Activated naive CD8-positive, alpha-beta T cell treated with anti-CD3 and anti-CD28 coated beads, Interleukin-2, amount 50 U/mL, for 16 hours (primary cell): ENCODE data around the gene NANOS3.
A peak's percentile ranks its signal among the peaks of the same experiment; 100 is the strongest.
"Not testable (repeated sequence)": the region's sequence is repeated elsewhere in the genome, so short reads cannot be mapped to it uniquely, and the experiment has no call there.

Experiments
- DNase-seq: peaks from one replicate; pipeline ENCODE4 v3.0.0-alpha.2; 2020; ENCODE audit warnings: low read depth, low spot score

The NANOS3 gene

GRCh38 chr19:13843104-13843921, 33.6 kb upstream of the NANOS3 start:
- no peak for DNase-seq

GRCh38 chr19:13844130-13844631, 32.8 kb upstream of the NANOS3 start:
- no peak for DNase-seq

- peak; percentile 71 for DNase-seq
Observed at GRCh38 chr19:13846557-13847406, 30.2 kb upstream of the NANOS3 start.

- DNase-seq, result peak; percentile 27
Observed at GRCh38 chr19:13847407-13848339, 29.3 kb upstream of the NANOS3 start.

- DNase-seq, result no peak
Observed at GRCh38 chr19:13848340-13848677, 28.6 kb upstream of the NANOS3 start.

- DNase-seq, result no peak
Observed at GRCh38 chr19:13848798-13849676, 27.9 kb upstream of the NANOS3 start.

DNA sequence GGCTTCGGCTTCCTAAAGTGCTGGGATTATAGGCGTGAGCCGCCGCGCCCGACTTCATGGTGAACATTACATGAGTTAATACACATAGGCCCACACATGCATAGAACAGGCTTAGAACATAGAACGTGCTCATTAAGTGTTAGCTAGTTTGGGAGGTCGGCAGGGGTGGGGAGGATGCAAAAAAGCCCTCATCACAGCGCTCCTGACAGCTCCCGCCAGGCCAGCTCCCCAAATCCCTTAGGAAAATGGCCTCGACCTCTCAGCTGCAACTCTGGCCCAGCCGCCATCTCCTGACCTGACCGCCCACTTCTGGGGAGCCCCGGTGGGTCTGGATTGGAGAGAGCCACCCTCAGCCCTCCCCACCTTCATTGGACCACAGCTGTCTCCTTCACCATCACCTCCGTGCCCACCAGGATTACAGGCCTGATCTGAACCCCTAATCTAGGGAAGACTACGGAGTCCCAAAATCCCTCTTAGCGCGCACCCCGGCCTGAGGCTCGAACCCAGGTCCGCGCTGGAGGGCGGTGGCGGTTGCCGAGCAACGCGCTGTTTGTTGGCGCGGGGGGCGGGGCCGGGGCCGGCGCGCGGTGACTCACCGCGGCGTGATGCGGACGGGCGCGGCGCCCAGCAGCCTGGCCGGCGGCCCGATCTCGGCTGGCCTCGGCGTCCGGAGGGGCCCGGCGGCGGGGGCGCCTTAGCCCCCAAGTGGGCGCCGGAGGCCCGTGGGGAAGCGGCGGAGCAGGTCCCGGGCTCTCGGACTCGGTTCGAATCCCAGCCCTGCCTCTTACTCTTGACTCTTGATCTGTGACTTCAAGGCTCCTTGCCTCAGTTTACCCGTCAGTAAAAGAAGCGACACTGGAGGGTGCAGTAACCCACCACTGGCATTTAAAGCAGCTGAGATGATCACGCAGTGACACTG, 26.7 kb upstream of the NANOS3 start:
- DNase-seq, result no peak

DNA sequence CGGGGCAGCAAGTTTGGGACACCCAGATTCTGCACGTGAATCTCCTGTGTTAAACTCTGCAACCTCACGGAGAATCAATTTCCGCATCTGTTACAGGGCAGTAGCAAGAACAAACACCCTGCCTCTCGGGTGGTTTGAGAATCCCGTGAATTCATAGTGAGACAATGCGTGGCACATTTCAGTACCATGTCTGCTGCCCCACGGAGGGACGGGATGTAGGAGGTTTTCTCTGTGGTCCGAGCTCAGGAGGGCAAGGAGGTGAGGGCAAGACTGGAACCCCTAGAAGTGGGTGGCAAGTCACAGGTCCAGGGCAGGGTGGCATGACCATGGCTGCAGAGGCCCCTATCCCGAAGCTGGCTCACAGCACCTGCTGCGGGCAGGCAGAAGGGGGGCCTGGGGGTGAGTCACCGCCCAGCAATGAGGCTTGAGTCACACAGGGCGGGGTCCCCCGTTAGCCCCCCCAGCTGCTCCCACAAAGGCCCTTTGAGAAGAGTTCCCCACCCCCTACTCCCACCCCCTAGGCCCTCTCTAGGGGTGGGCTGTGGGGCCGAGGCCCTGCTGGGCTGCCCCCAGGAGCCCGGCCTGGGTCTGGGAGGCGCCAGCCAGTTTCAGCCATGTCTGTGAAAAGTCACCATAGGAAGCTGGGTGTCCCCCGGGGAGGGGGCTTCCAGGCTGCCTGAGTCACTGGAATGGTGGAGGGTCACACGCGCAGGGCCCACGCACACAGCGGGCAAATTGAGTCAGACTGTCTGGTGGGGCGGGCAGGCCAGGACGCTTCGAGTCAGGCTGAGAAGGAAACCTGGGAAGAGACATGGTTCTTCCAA, 25.8 kb upstream of the NANOS3 start:
- DNase-seq, result no peak

DNA sequence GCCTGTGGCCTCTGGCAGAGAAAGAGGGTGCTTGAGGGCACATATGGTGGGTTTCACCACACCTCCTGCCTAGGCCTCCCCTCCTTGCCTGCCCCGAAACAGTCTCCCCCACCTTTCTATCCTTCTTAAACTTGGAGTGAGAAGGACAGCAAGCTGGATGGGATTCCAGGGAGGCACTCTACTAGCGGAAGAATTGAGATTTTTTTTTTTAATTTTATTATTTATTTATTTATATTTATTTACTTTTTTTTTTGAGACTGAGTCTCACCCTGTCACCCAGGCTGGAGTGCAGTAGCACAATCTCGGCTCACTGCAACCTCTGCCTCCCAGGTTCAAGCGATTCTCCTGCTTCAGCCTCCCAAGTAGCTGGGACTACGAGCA, 25.2 kb upstream of the NANOS3 start:
- DNase-seq, result not testable (repeated sequence)

DNA sequence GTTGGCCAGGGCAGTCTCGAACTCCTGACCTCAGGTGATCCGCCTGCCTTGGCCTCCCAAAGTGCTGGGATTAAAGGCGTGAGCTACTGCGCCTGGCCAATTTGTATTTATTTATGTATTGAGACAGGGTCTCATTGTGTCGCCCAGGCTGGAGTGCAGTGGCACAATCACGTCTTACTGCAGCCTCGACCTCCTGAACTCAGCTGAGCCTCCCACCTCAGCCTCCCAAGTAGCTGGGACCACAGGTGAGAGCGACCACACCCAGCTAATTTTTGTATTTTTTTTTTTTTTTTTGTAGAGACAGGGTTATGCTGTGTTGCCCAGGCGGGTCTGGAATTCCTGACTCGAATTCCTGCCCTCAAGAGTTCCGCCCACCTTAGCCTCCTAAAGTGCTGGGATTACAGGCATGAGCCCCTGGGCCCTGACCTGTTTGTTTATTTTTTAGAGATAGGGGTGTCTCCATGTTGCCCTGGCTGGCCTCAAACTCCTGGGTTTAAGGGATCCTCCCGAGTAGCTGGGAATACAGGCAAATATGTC, 24.7 kb upstream of the NANOS3 start:
- not testable (repeated sequence) for DNase-seq

DNA sequence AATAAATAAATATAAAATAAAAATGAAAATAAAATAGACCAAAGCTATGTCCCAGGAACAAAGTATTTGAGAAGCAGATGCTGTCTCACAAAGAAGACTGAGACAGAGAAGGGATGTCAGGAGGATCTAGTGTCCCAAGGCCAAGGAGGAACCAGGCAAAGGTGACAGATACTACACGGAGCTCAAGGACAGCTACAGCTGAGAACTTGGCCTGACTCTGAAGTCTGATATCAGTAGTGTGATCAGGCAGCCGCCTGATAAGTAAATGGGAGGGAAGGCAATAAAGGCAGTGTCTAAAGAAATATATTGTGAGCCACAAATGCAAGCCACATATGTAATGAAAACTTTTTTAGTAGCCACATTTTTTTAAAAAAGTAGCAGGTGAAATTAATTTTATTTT, 20.4 kb upstream of the NANOS3 start:
- DNase-seq, result no peak

DNA sequence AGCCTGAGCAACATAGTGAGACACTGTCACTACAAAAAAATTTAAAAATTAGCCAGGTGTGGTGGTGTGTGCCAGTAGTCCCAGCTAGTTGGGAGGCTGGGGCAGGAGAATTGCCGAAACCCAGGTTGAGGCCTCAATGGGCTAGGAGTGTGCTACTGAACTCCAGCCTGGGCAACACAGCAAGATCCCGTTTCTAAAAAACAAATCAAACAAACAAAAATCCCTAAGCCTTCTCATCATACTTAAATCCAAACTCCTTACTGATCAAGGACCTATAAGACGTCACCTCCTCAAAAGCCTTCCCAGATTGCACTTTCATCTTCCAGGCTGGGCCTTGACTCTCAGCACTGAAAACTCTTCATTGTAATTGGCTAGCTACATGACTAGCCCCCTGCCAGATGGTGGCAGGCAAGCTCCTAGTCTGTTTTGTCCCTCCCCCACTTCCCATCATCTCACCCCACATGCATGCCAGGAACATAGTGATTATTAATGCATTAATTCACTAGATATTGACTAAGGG, 17.5 kb upstream of the NANOS3 start:
- no peak for DNase-seq

DNA sequence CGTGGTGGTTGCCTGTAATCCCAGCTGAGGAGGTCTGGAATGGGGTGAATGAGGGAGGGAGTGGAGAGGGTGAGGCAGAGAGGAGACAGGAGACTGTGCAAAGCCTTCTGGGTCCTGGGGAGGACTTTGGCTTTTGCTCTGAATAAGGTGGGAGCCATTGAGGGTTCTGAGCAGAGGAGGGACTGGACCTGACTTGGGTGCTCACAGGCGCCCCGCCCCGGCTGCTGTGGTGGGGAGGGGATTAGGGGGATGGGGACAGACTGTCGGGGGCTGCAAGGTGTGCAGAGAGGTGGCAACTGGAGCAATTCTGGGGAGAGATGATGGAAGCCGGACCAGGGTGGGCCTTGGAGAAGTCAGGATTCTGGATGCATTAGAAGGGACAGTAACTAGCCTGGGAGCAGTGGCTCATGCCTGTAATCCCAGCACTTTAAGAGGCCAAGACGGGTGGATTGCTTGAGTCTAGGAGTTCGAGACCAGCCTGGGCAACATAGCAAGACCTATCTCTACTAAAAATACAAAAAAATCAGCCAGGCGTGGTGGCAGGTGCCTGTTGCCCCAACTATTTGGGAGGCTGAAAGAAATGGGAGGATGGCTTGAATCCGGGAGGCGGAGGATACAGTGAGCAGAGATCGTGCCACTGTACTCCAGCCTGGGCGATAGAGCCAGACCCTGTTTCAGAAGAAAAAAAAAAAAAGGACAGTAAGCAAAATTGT, 16.1 kb upstream of the NANOS3 start:
- no peak for DNase-seq

DNA sequence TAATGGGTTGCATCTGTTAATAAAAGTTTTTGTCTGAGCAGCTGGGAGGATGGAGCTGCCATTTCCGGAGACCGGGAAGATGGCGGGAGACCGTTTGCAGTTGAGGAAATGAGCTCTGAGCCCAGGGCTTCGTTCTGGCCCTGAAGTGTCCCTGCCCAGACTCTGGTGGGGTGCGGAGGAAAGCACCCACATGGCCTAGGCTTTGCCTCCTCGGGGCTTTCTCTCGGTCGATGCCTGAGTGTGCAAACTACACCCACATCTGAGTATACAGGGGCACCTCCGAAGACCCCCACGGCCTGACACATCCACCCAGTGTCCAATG, 15.6 kb upstream of the NANOS3 start:
- no peak for DNase-seq

- peak; percentile 76 for DNase-seq
Observed at GRCh38 chr19:13861714-13862531, 15.0 kb upstream of the NANOS3 start.

DNA sequence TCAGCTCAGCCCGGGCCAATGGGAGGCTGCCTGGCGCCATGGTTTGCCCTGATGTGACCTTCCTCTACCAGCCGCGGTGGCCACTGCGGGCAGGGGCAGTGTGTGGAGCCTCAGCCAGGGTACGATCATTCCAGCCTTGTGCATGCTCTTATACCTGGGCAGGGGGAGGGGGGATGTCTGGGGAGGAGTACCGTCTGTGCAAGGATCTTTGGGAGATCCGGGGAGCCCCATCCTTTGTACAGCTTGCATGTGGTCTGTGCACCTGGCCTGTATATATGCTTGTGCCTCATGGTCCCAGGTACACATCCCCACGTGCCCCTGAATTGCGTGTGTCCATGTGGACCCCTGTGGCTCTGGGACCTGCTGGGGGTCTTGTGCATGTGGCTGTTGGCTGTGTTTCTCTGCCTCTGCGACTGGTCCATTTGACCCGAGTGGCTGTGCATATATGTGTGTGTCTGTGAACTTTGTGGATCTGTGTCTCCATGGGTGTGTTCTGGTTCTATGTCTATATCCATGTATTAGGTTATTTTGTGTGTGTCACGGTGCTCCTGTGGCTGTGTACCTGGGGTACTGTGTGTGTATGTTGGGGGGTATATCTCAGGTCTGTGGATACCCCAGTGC, 12.8 kb upstream of the NANOS3 start:
- DNase-seq, result no peak
